AG09319 (cell line): ENCODE data around the gene CEP164.

ENCODE experiments used
- DNase-seq: peaks from one replicate; pipeline ENCODE4 v3.0.0-alpha.2; 2010; ENCODE audit warnings: low read depth; ENCODE audit errors: extremely low read depth
- CTCF ChIP-seq: IDR thresholded peaks from 2 replicates; pipeline ENCODE4 v1.5.1; 2011; ENCODE audit warnings: low read depth, mild to moderate bottlenecking, inconsistent platforms, low read length, moderate library complexity

Gene CEP164

GRCh38 chr11:117378976-117379865, 51.6 kb downstream of the CEP164 start:
- no peak for DNase-seq
- no peak for TF ChIP-seq CTCF

GRCh38 chr11:117380676-117381075, 53.0 kb downstream of the CEP164 start:
- TF ChIP-seq CTCF = no peak
- no peak for DNase-seq

- TF ChIP-seq CTCF = no peak
- no peak for DNase-seq
These were observed 54.1 kb downstream of the CEP164 start for GRCh38 chr11:117381481-117382387.

- DNase-seq = no peak
- no peak for TF ChIP-seq CTCF
These were observed 55.1 kb downstream of the CEP164 start for GRCh38 chr11:117382746-117383145.

- TF ChIP-seq CTCF = no peak
- no peak for DNase-seq
These were observed 56.4 kb downstream of the CEP164 start for GRCh38 chr11:117384045-117384444.

- DNase-seq = no peak
- no peak for TF ChIP-seq CTCF
These were observed 57.8 kb downstream of the CEP164 start for GRCh38 chr11:117385471-117385870.

GRCh38 chr11:117385906-117386305, 58.3 kb downstream of the CEP164 start:
- no peak for DNase-seq
- no peak for TF ChIP-seq CTCF
